GM18907 (cell line): ENCODE measurements around the gene AGBL2.
"Not testable (repeated sequence)": the region's sequence is repeated elsewhere in the genome, so short reads cannot be mapped to it uniquely, and the experiment has no call there.

Source experiments
- ATAC-seq: cut with Tn5 transposase; IDR thresholded peaks from one replicate; pipeline ENCODE4 v1.9.1; 2021; ENCODE audit warnings: mild to moderate bottlenecking, moderate library complexity; ENCODE audit not compliant: unreplicated experiment

The AGBL2 gene

DNA sequence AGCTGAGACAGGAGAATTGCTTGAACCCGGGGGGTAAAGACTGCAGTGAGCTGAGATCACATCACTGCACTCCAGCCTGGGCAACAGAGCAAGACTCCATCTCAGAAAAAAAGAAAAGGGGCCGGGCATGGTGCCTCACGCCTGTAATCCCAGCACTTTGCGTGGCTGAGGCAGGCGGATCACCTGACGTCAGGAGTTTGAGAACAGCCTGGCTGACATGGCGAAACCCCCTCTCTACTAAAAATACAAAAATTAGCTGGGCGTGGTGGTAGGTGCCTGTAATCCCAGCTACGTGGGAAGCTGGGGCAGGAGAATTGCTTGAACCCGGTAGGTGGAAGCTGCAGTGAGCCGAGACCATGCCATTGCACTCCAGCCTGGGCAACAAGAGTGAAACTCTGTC is 78.8 kb downstream of the AGBL2 start:
- ATAC-seq, result not testable (repeated sequence)

DNA sequence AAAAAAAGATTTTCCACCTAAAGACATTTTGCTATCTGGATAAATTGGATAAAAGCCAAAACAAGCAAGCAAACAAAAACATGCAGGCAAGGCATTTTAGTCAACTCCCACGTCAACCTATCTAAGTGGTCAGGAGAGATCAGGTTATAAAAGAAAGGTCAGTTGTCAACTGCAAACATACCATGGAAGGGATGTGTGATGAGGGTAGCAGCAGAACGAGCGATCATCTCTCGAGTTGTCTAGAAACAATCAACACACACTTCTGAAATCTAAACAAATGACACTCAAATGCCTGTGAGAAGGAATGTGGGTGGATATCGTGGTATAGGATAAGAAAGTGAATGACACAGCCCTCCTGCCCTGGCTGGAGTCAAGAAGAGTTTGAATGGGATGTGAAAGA is 83.7 kb downstream of the AGBL2 start:
- no peak for ATAC-seq

DNA sequence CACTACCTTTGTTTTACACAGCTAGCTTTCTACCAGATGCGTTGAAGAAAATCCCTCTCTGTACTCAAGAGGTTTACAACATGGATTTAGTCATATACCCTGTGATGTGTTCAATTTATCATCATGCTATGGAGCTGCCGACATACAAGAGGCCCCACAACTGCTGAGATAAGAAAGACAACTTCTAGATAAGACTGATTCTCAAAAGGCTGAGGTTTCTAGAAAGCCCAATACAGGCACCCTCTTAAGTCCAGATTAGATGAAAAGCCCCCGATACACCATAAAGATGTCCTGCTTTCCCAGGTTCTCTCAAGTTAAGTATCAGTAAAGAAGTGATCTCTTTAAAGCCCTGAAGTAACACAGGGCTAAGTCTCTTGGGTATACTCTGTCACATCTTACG is 87.1 kb downstream of the AGBL2 start:
- ATAC-seq, result no peak

DNA sequence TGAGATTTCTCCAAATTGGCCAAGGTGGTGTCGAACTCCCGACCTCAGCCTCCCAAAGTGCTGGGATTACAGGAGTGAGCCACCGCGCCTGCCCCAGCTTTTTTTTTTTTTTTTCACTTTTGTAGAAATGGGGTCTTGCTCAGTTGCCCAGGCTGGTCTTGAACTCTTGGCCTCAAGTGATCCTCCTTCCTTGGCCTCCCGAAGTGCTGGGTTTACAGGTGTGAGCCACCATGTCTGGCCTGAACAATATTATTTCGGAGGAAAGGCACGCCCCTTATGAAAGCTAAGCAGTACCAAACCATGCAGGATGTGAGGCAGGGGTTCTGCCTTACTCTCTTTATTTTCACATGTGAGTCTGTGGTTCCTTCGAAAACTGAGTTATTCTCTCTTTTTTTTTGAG is 88.9 kb downstream of the AGBL2 start:
- no peak for ATAC-seq

DNA sequence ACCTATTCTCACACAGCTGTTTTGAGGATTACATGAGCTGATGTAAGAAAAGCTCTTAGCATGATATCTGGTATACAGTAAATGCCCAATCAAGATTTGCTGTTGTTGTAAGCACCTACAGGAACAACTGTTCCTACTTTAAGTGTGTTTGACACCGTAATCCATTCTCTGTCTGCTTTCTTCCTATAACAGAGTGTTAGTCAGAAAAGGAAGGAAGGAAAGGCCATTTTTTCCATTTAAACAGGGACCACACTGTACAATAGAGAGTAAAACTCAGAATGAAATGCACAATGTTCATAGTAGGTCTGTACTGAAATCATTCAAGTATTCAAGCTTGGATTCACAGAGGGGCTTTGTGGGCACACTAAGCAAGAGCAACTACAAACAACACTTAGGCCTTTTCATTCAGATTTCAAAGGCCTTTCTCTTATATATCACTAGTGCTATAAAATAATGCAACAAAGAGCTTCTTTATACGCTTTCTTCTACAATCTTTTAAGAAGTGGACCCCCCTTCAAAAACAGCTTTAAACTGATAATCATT is 94.3 kb downstream of the AGBL2 start:
- ATAC-seq, result no peak

DNA sequence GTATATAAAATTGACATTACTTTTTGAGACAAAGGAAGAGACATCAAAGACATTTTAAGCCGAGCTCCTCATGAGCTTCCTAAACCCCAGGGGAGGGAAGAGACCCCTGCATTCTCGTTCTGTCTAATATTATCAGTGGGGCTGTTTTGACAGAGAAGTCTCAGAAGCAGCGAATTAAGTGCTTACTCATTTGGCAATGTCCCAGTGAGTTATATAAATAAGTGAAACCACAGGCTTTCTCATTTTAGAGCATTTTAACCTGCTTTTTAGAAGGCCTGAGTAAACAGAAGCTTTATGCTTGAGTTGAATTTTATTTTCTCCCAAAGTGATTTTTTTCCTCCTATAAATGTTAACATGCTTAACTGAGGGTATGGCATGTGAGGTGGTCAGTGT is 97.8 kb downstream of the AGBL2 start:
- ATAC-seq, result no peak

DNA sequence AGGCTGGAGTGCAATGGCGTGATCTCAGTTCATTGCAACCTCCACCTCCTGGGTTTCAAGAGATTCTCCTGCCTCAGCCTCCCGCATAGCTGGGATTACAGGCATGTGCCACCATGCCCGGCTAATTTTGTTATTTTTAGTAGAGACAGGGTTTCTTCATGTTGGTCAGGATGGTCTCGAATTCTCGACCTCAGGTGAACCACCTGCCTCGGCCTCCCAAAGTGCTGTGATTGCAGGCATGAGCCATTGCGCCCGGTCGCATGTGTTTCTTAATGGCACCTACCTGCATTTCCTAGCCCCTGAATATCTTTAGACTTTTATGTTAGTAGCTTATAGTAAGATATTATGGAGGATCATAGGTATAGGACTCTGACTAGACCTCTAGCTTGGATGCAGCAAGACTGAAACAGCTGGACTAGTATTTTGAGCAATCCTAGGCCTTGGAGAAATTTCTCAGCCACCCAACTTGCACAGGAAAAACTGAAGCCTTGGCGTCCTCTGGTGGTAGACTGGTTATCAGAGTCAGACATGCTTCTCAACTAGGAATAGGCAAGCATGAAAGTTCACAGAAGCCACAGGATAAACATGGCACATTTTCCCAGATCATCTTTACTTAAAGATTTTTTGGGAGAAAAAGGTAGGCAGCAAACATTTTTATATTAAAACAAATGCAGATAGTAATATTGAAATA is 98.3 kb downstream of the AGBL2 start:
- ATAC-seq, result no peak

DNA sequence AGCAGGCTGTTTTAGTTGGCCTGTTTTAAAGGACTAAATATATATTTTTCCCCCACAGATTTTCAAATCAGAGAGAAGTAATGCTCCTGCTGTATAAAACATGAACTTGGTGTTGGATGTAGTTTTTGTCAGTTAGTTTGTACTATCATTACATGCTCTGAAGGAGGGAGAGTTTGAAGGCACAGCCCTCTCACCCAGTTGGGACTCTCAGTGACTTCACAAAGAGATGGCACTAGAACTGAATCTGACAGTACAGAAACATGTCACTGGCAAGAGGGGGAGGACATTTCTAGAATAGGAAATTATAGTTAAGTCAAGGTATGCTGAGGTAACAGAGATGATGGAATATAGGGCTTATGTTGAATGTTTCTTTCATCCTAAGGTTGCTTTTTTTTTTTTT is 99.9 kb downstream of the AGBL2 start:
- no peak for ATAC-seq

DNA sequence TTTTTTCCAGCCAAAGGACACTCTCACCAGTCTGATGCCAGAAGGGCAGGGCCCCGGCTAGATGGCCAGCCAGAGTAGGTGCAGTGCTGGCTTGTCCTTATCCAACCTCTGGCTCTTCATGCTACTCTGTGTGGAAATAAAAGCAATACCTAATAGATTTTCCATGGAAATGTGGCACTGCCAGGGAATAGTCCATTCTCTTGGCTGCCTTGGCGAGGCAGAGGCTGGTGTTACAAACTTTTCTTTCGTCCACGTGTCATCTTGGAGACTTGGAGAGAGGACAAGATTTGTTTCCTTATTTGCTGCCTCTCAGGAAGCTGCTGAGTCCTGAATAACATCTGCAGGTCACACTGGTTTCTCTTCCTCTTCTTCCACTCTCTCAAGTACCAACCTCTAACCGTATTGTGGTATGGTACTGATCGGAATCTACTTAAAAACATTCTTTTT is 103.8 kb downstream of the AGBL2 start:
- peak; percentile 81 for ATAC-seq

DNA sequence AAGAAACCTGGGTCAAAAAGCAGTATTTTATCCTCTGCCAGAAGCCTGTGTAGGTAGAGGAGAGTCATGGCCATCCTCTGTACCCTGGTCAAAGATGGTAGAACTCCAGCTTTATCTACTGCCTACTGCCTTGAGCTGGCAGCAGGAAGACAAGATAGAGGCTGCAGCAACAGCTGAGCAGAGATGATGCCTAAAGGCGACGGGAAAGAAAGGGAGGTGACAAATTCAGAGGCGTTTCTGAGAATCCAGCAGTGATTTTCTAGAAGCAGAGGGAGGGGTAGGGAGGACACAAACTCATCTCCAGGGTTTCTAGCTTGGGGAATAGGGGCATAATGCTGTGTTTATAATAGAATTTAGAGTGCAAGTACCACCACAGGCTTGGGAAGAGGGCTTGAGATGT is 105.5 kb downstream of the AGBL2 start:
- no peak for ATAC-seq
